Astrocyte (in vitro differentiated cells and primary cell): ENCODE data around the gene STAB1. TPM values are rescaled to one million over a fixed set of nuclear protein-coding genes. Genes with fewer than 3 reads are reported as not detected.

Experiments used
- DNase-seq: peaks from one replicate; pipeline ENCODE4 v3.0.0-alpha.2; 2010; ENCODE audit warnings: low read depth
- FAIRE-seq: peaks from 2 replicates; lab custom pipeline; 2011; peaks lifted over from hg19 to GRCh38; lab: Jason Lieb, UNC
- H2AFZ ChIP-seq: 2 replicates; pipeline ENCODE4 v1.6.0; 2012; ENCODE audit warnings: low read depth, low read length, inconsistent platforms
- H3K27ac ChIP-seq: 2 replicates; pipeline ENCODE4 v1.5.1; 2011; ENCODE audit warnings: low read depth, low read length, inconsistent platforms
- H3K27me3 ChIP-seq: 2 replicates; pipeline ENCODE4 v1.6.0; 2011; ENCODE audit warnings: low read length, inconsistent platforms; ENCODE audit not compliant: insufficient read depth
- H3K36me3 ChIP-seq: 2 replicates; pipeline ENCODE4 v1.5.1; 2011; ENCODE audit warnings: low read length, inconsistent platforms; ENCODE audit not compliant: insufficient read depth
- H3K4me1 ChIP-seq: 2 replicates; pipeline ENCODE4 v1.5.1; 2011; ENCODE audit warnings: low read length, inconsistent platforms; ENCODE audit not compliant: insufficient read depth
- H3K4me2 ChIP-seq: 2 replicates; pipeline ENCODE4 v1.6.0; 2012; ENCODE audit warnings: low read length, inconsistent platforms
- H3K4me3 ChIP-seq: 2 replicates; pipeline ENCODE4 v1.5.1; 2011; ENCODE audit warnings: low read depth, mild to moderate bottlenecking, low read length, inconsistent platforms; ENCODE audit not compliant: insufficient read depth
- H3K79me2 ChIP-seq: 2 replicates; pipeline ENCODE4 v1.6.0; 2012; ENCODE audit warnings: mild to moderate bottlenecking, low read length, inconsistent platforms; ENCODE audit not compliant: insufficient read depth
- H3K9ac ChIP-seq: 2 replicates; pipeline ENCODE4 v1.6.0; 2012; ENCODE audit warnings: mild to moderate bottlenecking, low read length, inconsistent platforms
- H3K9me3 ChIP-seq: 2 replicates; pipeline ENCODE4 v1.5.1; 2012; ENCODE audit warnings: low read depth, mild to moderate bottlenecking, low read length, inconsistent platforms; ENCODE audit not compliant: insufficient read depth
- H4K20me1 ChIP-seq: 2 replicates; pipeline ENCODE4 v1.6.0; 2012; ENCODE audit warnings: low read length, inconsistent platforms; ENCODE audit not compliant: insufficient read depth
- H3K27ac Mint-ChIP-seq: one replicate; pipeline ENCODE4 v1.8.0; 2021; ENCODE audit warnings: mild to moderate bottlenecking, mixed read lengths; ENCODE audit not compliant: unreplicated experiment
- H3K27me3 Mint-ChIP-seq: one replicate; pipeline ENCODE4 v1.8.0; 2021; ENCODE audit warnings: low read depth, mixed read lengths; ENCODE audit not compliant: unreplicated experiment
- H3K36me3 Mint-ChIP-seq: one replicate; pipeline ENCODE4 v1.8.0; 2021; ENCODE audit warnings: low read depth, mixed read lengths; ENCODE audit not compliant: unreplicated experiment
- H3K4me1 Mint-ChIP-seq: one replicate; pipeline ENCODE4 v1.8.0; 2021; ENCODE audit warnings: low read depth, mixed read lengths; ENCODE audit not compliant: unreplicated experiment
- H3K4me3 Mint-ChIP-seq: one replicate; pipeline ENCODE4 v1.8.0; 2021; ENCODE audit warnings: mild to moderate bottlenecking, moderate library complexity, mixed read lengths; ENCODE audit not compliant: unreplicated experiment
- H3K9me3 Mint-ChIP-seq: one replicate; pipeline ENCODE4 v1.8.0; 2021; ENCODE audit warnings: mild to moderate bottlenecking, mixed read lengths; ENCODE audit not compliant: unreplicated experiment
- EZH2 ChIP-seq: IDR thresholded peaks from 2 replicates; pipeline ENCODE4 v1.6.1; 2012; ENCODE audit warnings: mild to moderate bottlenecking, low read length, inconsistent platforms; ENCODE audit not compliant: insufficient read depth
- total RNA-seq: library from RNA; stranded (reverse); gene quantifications from 2 replicates; pipeline ENCODE4 v1.2.1, GENCODE V29; 2021
- TF ChIP-seq, protein P1 (sequence below): IDR thresholded peaks from 2 replicates; pipeline ENCODE4 v1.5.1; 2011; ENCODE audit warnings: low read depth, mild to moderate bottlenecking, inconsistent platforms, low read length, moderate library complexity; ENCODE audit not compliant: insufficient read depth

The STAB1 gene
- total RNA-seq, 1 donor from 2014 or later: 0.39 TPM

DNA sequence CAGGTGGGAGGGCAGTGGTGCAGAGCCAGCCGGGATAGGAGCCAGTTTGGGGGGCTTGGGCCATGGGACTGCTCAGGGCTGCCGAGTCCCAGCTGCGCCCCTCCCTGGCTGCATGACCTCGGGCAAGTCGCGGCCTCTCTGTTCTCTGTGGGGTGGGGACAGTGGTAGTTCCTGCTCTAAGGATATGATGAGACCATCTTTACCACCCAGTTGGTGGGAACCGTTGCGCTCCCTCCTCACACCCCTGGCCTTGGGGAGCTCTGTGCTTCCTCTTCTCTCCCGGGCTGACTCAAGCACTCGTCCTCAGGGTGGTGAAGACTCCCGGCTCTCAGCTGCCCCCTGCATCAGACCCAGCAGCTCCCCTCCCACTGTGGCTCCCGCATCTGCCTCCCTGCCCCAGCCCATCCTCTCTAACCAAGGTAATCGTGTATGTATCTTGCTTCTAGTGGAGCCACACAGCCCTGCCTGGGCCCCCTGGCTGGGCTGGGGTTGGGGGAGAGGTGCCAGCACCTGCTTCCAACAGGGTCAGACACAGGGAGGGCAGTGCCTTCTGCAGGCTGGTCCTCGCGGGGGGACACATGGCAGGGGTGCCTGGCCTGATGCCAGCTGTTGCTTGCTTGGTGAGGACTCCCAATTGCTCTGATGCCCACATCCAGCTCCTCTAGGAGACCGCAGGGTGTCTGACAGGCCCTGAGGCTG is 15.1 kb upstream of the STAB1 start:
- peaks cover 44% of the 10 kb centered on the region for H3K36me3 ChIP-seq
- Mint-ChIP-seq H3K4me1 (peaks cover 11% of the 10 kb centered on the region), H3K36me3 (peaks cover 36% of the 10 kb centered on the region), H3K9me3 (no peaks in the 10 kb centered on the region), H3K27ac (no peak overlapping the region), H3K27me3 (no peaks in the 10 kb centered on the region), H3K4me3 (no peak overlapping the region)
- DNase-seq (no peak), FAIRE-seq (no peak)
- H3K27me3 ChIP-seq: no peaks in the 10 kb centered on the region
- no peak overlapping the region for H3K27ac ChIP-seq
- H3K9me3 ChIP-seq: no peaks in the 10 kb centered on the region
- H3K9ac ChIP-seq: no peak overlapping the region
- H3K79me2 ChIP-seq: no peaks in the 10 kb centered on the region
- peaks cover 56% of the 10 kb centered on the region for H4K20me1 ChIP-seq
- TF ChIP-seq, protein P1, sequence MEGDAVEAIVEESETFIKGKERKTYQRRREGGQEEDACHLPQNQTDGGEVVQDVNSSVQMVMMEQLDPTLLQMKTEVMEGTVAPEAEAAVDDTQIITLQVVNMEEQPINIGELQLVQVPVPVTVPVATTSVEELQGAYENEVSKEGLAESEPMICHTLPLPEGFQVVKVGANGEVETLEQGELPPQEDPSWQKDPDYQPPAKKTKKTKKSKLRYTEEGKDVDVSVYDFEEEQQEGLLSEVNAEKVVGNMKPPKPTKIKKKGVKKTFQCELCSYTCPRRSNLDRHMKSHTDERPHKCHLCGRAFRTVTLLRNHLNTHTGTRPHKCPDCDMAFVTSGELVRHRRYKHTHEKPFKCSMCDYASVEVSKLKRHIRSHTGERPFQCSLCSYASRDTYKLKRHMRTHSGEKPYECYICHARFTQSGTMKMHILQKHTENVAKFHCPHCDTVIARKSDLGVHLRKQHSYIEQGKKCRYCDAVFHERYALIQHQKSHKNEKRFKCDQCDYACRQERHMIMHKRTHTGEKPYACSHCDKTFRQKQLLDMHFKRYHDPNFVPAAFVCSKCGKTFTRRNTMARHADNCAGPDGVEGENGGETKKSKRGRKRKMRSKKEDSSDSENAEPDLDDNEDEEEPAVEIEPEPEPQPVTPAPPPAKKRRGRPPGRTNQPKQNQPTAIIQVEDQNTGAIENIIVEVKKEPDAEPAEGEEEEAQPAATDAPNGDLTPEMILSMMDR: no peak
- TF ChIP-seq EZH2: no peak
- peaks cover 6% of the 10 kb centered on the region for H3K4me1 ChIP-seq
- no peak overlapping the region for H3K4me3 ChIP-seq
- no peak overlapping the region for H2AFZ ChIP-seq
- H3K4me2 ChIP-seq: no peak overlapping the region

DNA sequence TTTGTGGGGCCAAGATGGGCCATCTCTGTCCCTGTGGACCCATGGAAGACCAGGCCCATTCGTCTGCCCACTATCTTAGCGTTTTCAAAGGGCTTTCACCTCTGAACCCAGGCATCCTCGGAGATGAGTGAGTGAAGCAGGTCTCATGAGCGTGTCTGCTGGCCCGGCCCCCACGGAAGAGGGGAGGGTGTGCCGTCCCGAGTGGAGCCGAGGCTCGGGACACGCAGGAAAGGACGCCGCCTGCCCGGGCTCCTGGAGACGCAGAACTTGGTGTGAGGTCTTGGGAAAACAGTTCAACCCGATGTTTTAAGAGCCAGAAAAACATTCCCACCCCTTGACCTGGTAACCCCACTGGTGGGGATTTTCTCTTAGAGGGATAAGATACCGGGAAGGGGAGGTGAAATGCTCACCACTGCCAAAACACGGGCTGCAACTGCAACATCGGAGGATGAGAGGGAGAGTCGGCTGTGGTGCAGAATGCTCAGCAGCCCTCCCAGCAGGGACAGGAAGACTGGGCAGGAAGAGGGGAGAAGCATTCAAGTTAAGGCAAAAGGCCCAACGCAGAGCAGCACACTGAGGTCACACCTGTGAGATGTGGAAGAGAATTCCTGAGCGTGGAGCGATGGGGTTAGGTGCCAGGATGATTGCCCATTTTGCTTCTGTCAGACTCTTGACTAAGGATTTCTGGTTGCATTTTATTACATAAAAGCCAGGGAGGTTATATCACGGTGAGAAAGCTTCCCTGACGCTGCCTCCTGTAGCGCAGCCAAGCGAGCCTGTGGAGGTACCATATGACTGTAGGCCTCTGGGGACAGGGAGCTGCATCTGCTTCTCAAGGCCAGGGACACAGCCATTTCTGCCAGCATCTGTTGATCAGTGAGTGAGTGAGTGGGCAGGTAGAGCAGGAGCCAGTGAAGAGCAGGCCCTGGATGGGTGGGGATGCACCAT is 14.1 kb upstream of the STAB1 start:
- Histone ChIP-seq H3K79me2 (no peaks in the 10 kb centered on the region), H3K4me1 (peaks cover 6% of the 10 kb centered on the region), H3K4me2 (no peak overlapping the region), H3K36me3 (peaks cover 38% of the 10 kb centered on the region), H3K9ac (no peak overlapping the region), H3K27ac (no peak overlapping the region), H2AFZ (no peak overlapping the region), H3K4me3 (no peak overlapping the region), H3K9me3 (no peaks in the 10 kb centered on the region), H3K27me3 (no peaks in the 10 kb centered on the region), H4K20me1 (peaks cover 56% of the 10 kb centered on the region)
- TF ChIP-seq EZH2: no peak
- TF ChIP-seq, protein P1: no peak
- H3K27ac Mint-ChIP-seq: no peak overlapping the region
- H3K4me1 Mint-ChIP-seq: peaks cover 11% of the 10 kb centered on the region
- no peak for DNase-seq
- no peaks in the 10 kb centered on the region for H3K27me3 Mint-ChIP-seq
- no peak overlapping the region for H3K4me3 Mint-ChIP-seq
- no peak for FAIRE-seq
- no peaks in the 10 kb centered on the region for H3K9me3 Mint-ChIP-seq
- H3K36me3 Mint-ChIP-seq: peaks cover 40% of the 10 kb centered on the region
